GM23338 (cell line): ENCODE measurements around the gene PLCL1. TPM values are rescaled to one million over a fixed set of nuclear protein-coding genes. Genes with fewer than 3 reads are reported as not detected.

Experiments
- ATAC-seq: fragments of 200-7000 bp; cut with Tn5 transposase; 3 replicates; pipeline ENCODE4 v1.9.1; 2020
- DNase-seq: peaks from one replicate; pipeline ENCODE4 v3.0.0-alpha.2; 2015; ENCODE audit warnings: low spot score
- H2AFZ ChIP-seq: fragments of 200-600 bp; sonication (generic); 2 replicates; pipeline ENCODE4 v1.8.0; 2016; ENCODE audit warnings: antibody characterized with exemption, mild to moderate bottlenecking, moderate library complexity
- H3F3A ChIP-seq: fragments of 200-600 bp; sonication (generic); replicated peaks from 2 replicates; pipeline ENCODE4 v1.8.0; 2017; ENCODE audit warnings: antibody characterized with exemption, mixed run types, low read depth
- H3K27ac ChIP-seq: fragments of 200-600 bp; sonication (generic); 2 replicates; pipeline ENCODE4 v1.6.1; 2016; ENCODE audit warnings: low read depth
- H3K27me3 ChIP-seq: fragments of 200-600 bp; sonication (generic); 2 replicates; pipeline ENCODE4 v1.8.0; 2016; ENCODE audit warnings: mild to moderate bottlenecking, mixed run types, moderate library complexity; ENCODE audit not compliant: insufficient read depth
- H3K36me3 ChIP-seq: fragments of 200-600 bp; sonication (generic); 2 replicates; pipeline ENCODE4 v1.8.0; 2016; ENCODE audit warnings: mild to moderate bottlenecking; ENCODE audit not compliant: insufficient read depth
- H3K4me1 ChIP-seq: fragments of 200-600 bp; sonication (generic); 2 replicates; pipeline ENCODE4 v1.8.0; 2016; ENCODE audit warnings: mild to moderate bottlenecking, moderate library complexity; ENCODE audit not compliant: insufficient read depth
- H3K4me2 ChIP-seq: fragments of 200-600 bp; sonication (generic); 2 replicates; pipeline ENCODE4 v1.7.1; 2017; ENCODE audit warnings: mixed run types
- H3K4me3 ChIP-seq: fragments of 200-600 bp; sonication (generic); 2 replicates; pipeline ENCODE4 v1.6.1; 2016; ENCODE audit warnings: mixed run types
- H3K79me2 ChIP-seq: fragments of 200-600 bp; sonication (generic); replicated peaks from 2 replicates; pipeline ENCODE4 v1.8.0; 2017; ENCODE audit warnings: mild to moderate bottlenecking; ENCODE audit not compliant: insufficient read depth
- H3K9me2 ChIP-seq: fragments of 200-600 bp; sonication (generic); 2 replicates; pipeline ENCODE4 v1.8.0; 2017; ENCODE audit not compliant: insufficient read depth
- H4K20me1 ChIP-seq: fragments of 200-600 bp; sonication (generic); replicated peaks from 2 replicates; pipeline ENCODE4 v1.8.0; 2017; ENCODE audit warnings: mild to moderate bottlenecking; ENCODE audit not compliant: insufficient read depth
- H3K27ac Mint-ChIP-seq: 2 replicates; pipeline ENCODE4 v1.8.0; 2020; ENCODE audit warnings: inconsistent platforms, mild to moderate bottlenecking, moderate library complexity, mixed read lengths
- H3K27me3 Mint-ChIP-seq: 3 replicates; pipeline ENCODE4 v1.8.0; 2022; ENCODE audit warnings: low read depth, mild to moderate bottlenecking, moderate library complexity, mixed read lengths, inconsistent platforms; ENCODE audit not compliant: insufficient read depth, poor library complexity
- H3K36me3 Mint-ChIP-seq: 3 replicates; pipeline ENCODE4 v1.8.0; 2021; ENCODE audit warnings: low read depth, mild to moderate bottlenecking, inconsistent platforms, moderate library complexity, mixed read lengths
- H3K4me1 Mint-ChIP-seq: 3 replicates; pipeline ENCODE4 v1.8.0; 2020; ENCODE audit warnings: mild to moderate bottlenecking, inconsistent platforms, mixed read lengths
- H3K4me3 Mint-ChIP-seq: 3 replicates; pipeline ENCODE4 v1.8.0; 2021; ENCODE audit warnings: moderate library complexity, mild to moderate bottlenecking, inconsistent platforms, mixed read lengths
- H3K9me3 Mint-ChIP-seq: 3 replicates; pipeline ENCODE4 v1.8.0; 2020; ENCODE audit warnings: moderate library complexity, mild to moderate bottlenecking, inconsistent platforms, mixed read lengths
- EZH2 ChIP-seq: fragments of 200-600 bp; sonication (generic); IDR thresholded peaks from one replicate; pipeline ENCODE4 v1.8.0; 2017; ENCODE audit warnings: antibody characterized with exemption, mild to moderate bottlenecking, low read depth; ENCODE audit not compliant: unreplicated experiment
- ZNF114 ChIP-seq: fragments of 250-450 bp; sonication (Bioruptor Pico); IDR thresholded peaks from 2 replicates; pipeline ENCODE4 v1.5.0; 2020; ENCODE audit warnings: mild to moderate bottlenecking, moderate library complexity
- ZNF462 ChIP-seq: fragments of 250-450 bp; sonication (Bioruptor Pico); IDR thresholded peaks from 2 replicates; pipeline ENCODE4 v1.5.0; 2020; ENCODE audit warnings: mild to moderate bottlenecking, moderate library complexity
- polyA plus RNA-seq: library from polyadenylated mRNA; unstranded; fragments of >200 nt; fragmentation: Nextera tagmentation; extraction: Ambion mirVana; gene quantifications from 2 replicates; pipeline ENCODE4 v1.2.1, GENCODE V29; 2016
- total RNA-seq: library from RNA; depleted of rRNA; stranded (reverse); fragments of >200 nt; shearing (Covaris generic); gene quantifications from 2 replicates; pipeline ENCODE4 v1.2.3, GENCODE V29; 2014
- TF ChIP-seq, protein P1 (sequence below): IDR thresholded peaks from one replicate; pipeline ENCODE4 v1.6.1; 2018; ENCODE audit warnings: antibody characterized with exemption; ENCODE audit not compliant: unreplicated experiment

The PLCL1 gene
- total and polyA plus RNA-seq, 2 experiments from 2014 or later, result not detected

- H2AFZ ChIP-seq, result no peak overlapping the region
- H3F3A ChIP-seq, result no peaks in the 10 kb centered on the region
- Mint-ChIP-seq H3K36me3 (no peaks in the 10 kb centered on the region), H3K4me3 (no peak overlapping the region), H3K4me1 (peaks cover 3% of the 10 kb centered on the region; the same call in 1 of the 3 replicates), H3K27me3 (no peaks in the 10 kb centered on the region), H3K9me3 (no peaks in the 10 kb centered on the region), H3K27ac (no peak overlapping the region)
- H3K36me3 ChIP-seq, result no peaks in the 10 kb centered on the region
- ATAC-seq, result no peak
- 0 out of 2 replicates have a peak, but pooled peaks cover 4% of the 10 kb centered on the region for H3K4me1 ChIP-seq
- no peaks in the 10 kb centered on the region for H3K9me2 ChIP-seq
- H3K4me2 ChIP-seq, result no peak overlapping the region
- H3K79me2 ChIP-seq, result no peaks in the 10 kb centered on the region
- no peaks in the 10 kb centered on the region for H3K27me3 ChIP-seq
- no peak for DNase-seq
- H4K20me1 ChIP-seq, result no peaks in the 10 kb centered on the region
- no peak overlapping the region for H3K27ac ChIP-seq
- TF ChIP-seq EZH2 (no peak), ZNF462 (no peak), ZNF114 (no peak)
- TF ChIP-seq, protein P1, sequence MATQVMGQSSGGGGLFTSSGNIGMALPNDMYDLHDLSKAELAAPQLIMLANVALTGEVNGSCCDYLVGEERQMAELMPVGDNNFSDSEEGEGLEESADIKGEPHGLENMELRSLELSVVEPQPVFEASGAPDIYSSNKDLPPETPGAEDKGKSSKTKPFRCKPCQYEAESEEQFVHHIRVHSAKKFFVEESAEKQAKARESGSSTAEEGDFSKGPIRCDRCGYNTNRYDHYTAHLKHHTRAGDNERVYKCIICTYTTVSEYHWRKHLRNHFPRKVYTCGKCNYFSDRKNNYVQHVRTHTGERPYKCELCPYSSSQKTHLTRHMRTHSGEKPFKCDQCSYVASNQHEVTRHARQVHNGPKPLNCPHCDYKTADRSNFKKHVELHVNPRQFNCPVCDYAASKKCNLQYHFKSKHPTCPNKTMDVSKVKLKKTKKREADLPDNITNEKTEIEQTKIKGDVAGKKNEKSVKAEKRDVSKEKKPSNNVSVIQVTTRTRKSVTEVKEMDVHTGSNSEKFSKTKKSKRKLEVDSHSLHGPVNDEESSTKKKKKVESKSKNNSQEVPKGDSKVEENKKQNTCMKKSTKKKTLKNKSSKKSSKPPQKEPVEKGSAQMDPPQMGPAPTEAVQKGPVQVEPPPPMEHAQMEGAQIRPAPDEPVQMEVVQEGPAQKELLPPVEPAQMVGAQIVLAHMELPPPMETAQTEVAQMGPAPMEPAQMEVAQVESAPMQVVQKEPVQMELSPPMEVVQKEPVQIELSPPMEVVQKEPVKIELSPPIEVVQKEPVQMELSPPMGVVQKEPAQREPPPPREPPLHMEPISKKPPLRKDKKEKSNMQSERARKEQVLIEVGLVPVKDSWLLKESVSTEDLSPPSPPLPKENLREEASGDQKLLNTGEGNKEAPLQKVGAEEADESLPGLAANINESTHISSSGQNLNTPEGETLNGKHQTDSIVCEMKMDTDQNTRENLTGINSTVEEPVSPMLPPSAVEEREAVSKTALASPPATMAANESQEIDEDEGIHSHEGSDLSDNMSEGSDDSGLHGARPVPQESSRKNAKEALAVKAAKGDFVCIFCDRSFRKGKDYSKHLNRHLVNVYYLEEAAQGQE, result no peak
- H3K4me3 ChIP-seq, result no peak overlapping the region
Measured at GRCh38 chr2:197904446-197904845, 100.1 kb downstream of the PLCL1 start.
